GM23248 (cell line): Measurements from ENCODE around the gene GLMP. TPM values are rescaled to one million over a fixed set of nuclear protein-coding genes. Genes with fewer than 3 reads are reported as not detected.

Experiments
- DNase-seq: peaks from one replicate; pipeline ENCODE4 v3.0.0-alpha.2; 2015
- H2AFZ ChIP-seq: fragments of 200-600 bp; sonication (generic); 2 replicates; pipeline ENCODE4 v1.6.1; 2016; ENCODE audit warnings: antibody characterized with exemption
- H3F3A ChIP-seq: fragments of 200-600 bp; sonication (generic); 2 replicates; pipeline ENCODE4 v1.6.1; 2016; ENCODE audit warnings: mild to moderate bottlenecking, antibody characterized with exemption, mixed run types; ENCODE audit not compliant: insufficient read depth
- H3K27ac ChIP-seq: fragments of 200-600 bp; sonication (generic); 2 replicates; pipeline ENCODE4 v1.5.1; 2016; ENCODE audit warnings: mild to moderate bottlenecking
- H3K27me3 ChIP-seq: fragments of 200-600 bp; sonication (generic); replicated peaks from 2 replicates; pipeline ENCODE4 v1.6.1; 2016; ENCODE audit warnings: mild to moderate bottlenecking; ENCODE audit not compliant: insufficient read depth
- H3K36me3 ChIP-seq: fragments of 200-600 bp; sonication (generic); 2 replicates; pipeline ENCODE4 v1.6.1; 2016; ENCODE audit warnings: low read depth, mild to moderate bottlenecking
- H3K4me1 ChIP-seq: fragments of 200-600 bp; sonication (generic); 2 replicates; pipeline ENCODE4 v1.6.1; 2016; ENCODE audit warnings: mild to moderate bottlenecking; ENCODE audit not compliant: insufficient read depth
- H3K4me2 ChIP-seq: fragments of 200-600 bp; sonication (generic); one replicate; pipeline ENCODE4 v1.6.1; 2016; ENCODE audit warnings: mild to moderate bottlenecking; ENCODE audit not compliant: unreplicated experiment
- H3K4me3 ChIP-seq: fragments of 200-600 bp; sonication (generic); 2 replicates; pipeline ENCODE4 v1.5.1; 2016; ENCODE audit warnings: mild to moderate bottlenecking
- H3K79me2 ChIP-seq: fragments of 200-600 bp; sonication (generic); 2 replicates; pipeline ENCODE4 v1.6.1; 2016; ENCODE audit warnings: mild to moderate bottlenecking; ENCODE audit not compliant: insufficient read depth
- H3K9ac ChIP-seq: fragments of 200-600 bp; sonication (generic); 2 replicates; pipeline ENCODE4 v1.6.1; 2016; ENCODE audit warnings: mild to moderate bottlenecking
- H3K9me2 ChIP-seq: fragments of 200-600 bp; sonication (generic); 2 replicates; pipeline ENCODE4 v1.6.1; 2016; ENCODE audit warnings: mixed run types, mild to moderate bottlenecking, moderate library complexity; ENCODE audit not compliant: insufficient read depth
- H3K9me3 ChIP-seq: fragments of 200-600 bp; sonication (generic); one replicate; pipeline ENCODE4 v1.6.1; 2017; ENCODE audit warnings: low read depth
- H4K20me1 ChIP-seq: fragments of 200-600 bp; sonication (generic); 2 replicates; pipeline ENCODE4 v1.6.0; 2016; ENCODE audit not compliant: insufficient read depth
- EZH2 ChIP-seq: fragments of 200-600 bp; sonication (generic); IDR thresholded peaks from 2 replicates; pipeline ENCODE4 v1.6.1; 2018; ENCODE audit warnings: antibody characterized with exemption, mild to moderate bottlenecking; ENCODE audit not compliant: insufficient read depth, poor library complexity, severe bottlenecking
- EZH2phosphoT487 ChIP-seq: fragments of 200-600 bp; sonication (generic); IDR thresholded peaks from 2 replicates; pipeline ENCODE4 v1.6.1; 2018; ENCODE audit warnings: antibody characterized with exemption, moderate library complexity, mild to moderate bottlenecking, low read depth; ENCODE audit not compliant: insufficient read depth
- WGBS, 2 experiments: methylation state at CpG; one replicate each; pipeline ENCODE4 v1.1.6; 2015 to 2017; ENCODE audit warnings: low lambda C conversion rate in 2 of 2, low coverage in 1 of 2; ENCODE audit errors: missing lambda C conversion rate in 2 of 2; 5-methylcytosine and 5-hydroxymethylcytosine counted together
- in situ Hi-C: fragments of 300-500 bp; cut with MboI; formaldehyde crosslinking; loops from 2 replicates; pipeline ENCODE4 v1.15.0; 2020
- polyA plus RNA-seq: library from polyadenylated mRNA; unstranded; fragments of >200 nt; fragmentation: Nextera tagmentation; extraction: Ambion mirVana; gene quantifications from 2 replicates; pipeline ENCODE4 v1.2.1, GENCODE V29; 2016
- total RNA-seq: library from RNA; depleted of rRNA; stranded (reverse); fragments of >200 nt; shearing (Covaris generic); gene quantifications from 2 replicates; pipeline ENCODE4 v1.2.3, GENCODE V29; 2014

Gene GLMP
- total and polyA plus RNA-seq, 2 experiments from 2014 or later = 63.8 to 89.7 TPM

GRCh38 chr1:156285437-156285836 is 10.0 kb downstream of the GLMP start:
- TF ChIP-seq EZH2 (no peak), EZH2phosphoT487 (no peak)
- no peak overlapping the region for H3K9ac ChIP-seq
- no peaks in the 10 kb centered on the region for H3K9me2 ChIP-seq
- peaks cover 32% of the 10 kb centered on the region for H3K4me1 ChIP-seq
- peak overlapping the region; percentile 23 for H3K4me2 ChIP-seq
- peak overlapping the region; percentile 61 for H3K27ac ChIP-seq
- peaks cover 4% of the 10 kb centered on the region; the same call in 1 of the 2 replicates for H4K20me1 ChIP-seq
- peaks cover 51% of the 10 kb centered on the region for H3K79me2 ChIP-seq
- WGBS, 2 experiments = 89 to 92% methylated on average over 17 to 18 of the region's 21 CpGs
- H3K9me3 ChIP-seq = no peaks in the 10 kb centered on the region
- 0 out of 2 replicates have a peak, but pooled peaks cover 7% of the 10 kb centered on the region for H3K36me3 ChIP-seq
- H3K4me3 ChIP-seq = no peak overlapping the region
- H2AFZ ChIP-seq = no peak overlapping the region
- in situ Hi-C loops = no loop called here
- DNase-seq = no peak
- peaks cover 30% of the 10 kb centered on the region for H3F3A ChIP-seq
- no peaks in the 10 kb centered on the region for H3K27me3 ChIP-seq

- Histone ChIP-seq H3K36me3 (peaks cover 7% of the 10 kb centered on the region; the same call in 1 of the 2 replicates), H3K4me3 (no peak overlapping the region), H3F3A (peaks cover 30% of the 10 kb centered on the region), H3K9me3 (no peaks in the 10 kb centered on the region), H3K9me2 (no peaks in the 10 kb centered on the region), H3K27ac (peak overlapping the region; percentile 61), H3K27me3 (no peaks in the 10 kb centered on the region), H3K4me1 (peaks cover 32% of the 10 kb centered on the region), H3K4me2 (peak overlapping the region; percentile 23), H2AFZ (peak overlapping the region; percentile 37; the same call in 1 of the 2 replicates), H3K79me2 (peaks cover 51% of the 10 kb centered on the region), H3K9ac (no peak overlapping the region), H4K20me1 (peaks cover 4% of the 10 kb centered on the region; the same call in 1 of the 2 replicates)
- 19 to 27% methylated on average over 4 of the region's 4 CpGs for WGBS, 2 experiments
- DNase-seq = peak; percentile 74
- TF ChIP-seq EZH2 = no peak
- TF ChIP-seq EZH2phosphoT487 = no peak
- in situ Hi-C loops = no loop called here
Measured at GRCh38 chr1:156284757-156285156, 10.7 kb downstream of the GLMP start.

GRCh38 chr1:156284112-156284511 is 11.4 kb downstream of the GLMP start, which contains the start of gene TMEM79:
Gene TMEM79, plus strand, starts transcription at chr1:156284325. Its CDS starts 902 bp downstream, at chr1:156285227.
- Histone ChIP-seq H3K27me3 (no peaks in the 10 kb centered on the region), H3K9me2 (no peaks in the 10 kb centered on the region), H3F3A (peaks cover 30% of the 10 kb centered on the region), H3K36me3 (peaks cover 7% of the 10 kb centered on the region; the same call in 1 of the 2 replicates), H2AFZ (peak within 1 kb of the TSS; percentile 88), H3K4me3 (peak within 1 kb of the TSS; percentile 94), H3K9me3 (no peaks in the 10 kb centered on the region), H3K9ac (peak within 1 kb of the TSS; percentile 93), H3K4me1 (peaks cover 32% of the 10 kb centered on the region), H3K79me2 (peaks cover 51% of the 10 kb centered on the region), H3K4me2 (peak within 1 kb of the TSS; percentile 89), H4K20me1 (peaks cover 4% of the 10 kb centered on the region; the same call in 1 of the 2 replicates), H3K27ac (peak within 1 kb of the TSS; percentile 80)
- TF ChIP-seq EZH2phosphoT487 (no peak), EZH2 (no peak)
- in situ Hi-C loops = no loop called here
- no peak for DNase-seq
- WGBS, 2 experiments = 81 to 83% methylated on average over 7 of the region's 7 CpGs

- in situ Hi-C loops = no loop called here
- DNase-seq = no peak
- TF ChIP-seq EZH2phosphoT487 (no peak), EZH2 (no peak)
- Histone ChIP-seq H2AFZ (peak overlapping the region; percentile 88), H3K36me3 (peaks cover 1% of the 10 kb centered on the region; the same call in 1 of the 2 replicates), H3F3A (peaks cover 30% of the 10 kb centered on the region), H3K27me3 (no peaks in the 10 kb centered on the region), H3K79me2 (peaks cover 51% of the 10 kb centered on the region), H3K9me2 (no peaks in the 10 kb centered on the region), H3K4me2 (peak overlapping the region; percentile 89), H3K9ac (peak overlapping the region; percentile 93), H3K27ac (peak overlapping the region; percentile 80), H4K20me1 (peaks cover 4% of the 10 kb centered on the region; the same call in 1 of the 2 replicates), H3K4me3 (peak overlapping the region; percentile 94), H3K9me3 (no peaks in the 10 kb centered on the region), H3K4me1 (peaks cover 32% of the 10 kb centered on the region)
- WGBS, 2 experiments = 51 to 71% methylated on average over 1 of the region's 1 CpG
Measured at GRCh38 chr1:156283521-156283920, 12.0 kb downstream of the GLMP start.
